Activated CD4-positive, alpha-beta T cell treated with anti-CD3 and anti-CD28 coated beads for 1 hour (primary cell): ENCODE measurements around the gene NPM3.
"Not testable (repeated sequence)": the region's sequence is repeated elsewhere in the genome, so short reads cannot be mapped to it uniquely, and the experiment has no call there.

Source experiments
- DNase-seq: peaks from one replicate; pipeline ENCODE4 v3.0.0-alpha.2; 2020

NPM3 gene

DNA sequence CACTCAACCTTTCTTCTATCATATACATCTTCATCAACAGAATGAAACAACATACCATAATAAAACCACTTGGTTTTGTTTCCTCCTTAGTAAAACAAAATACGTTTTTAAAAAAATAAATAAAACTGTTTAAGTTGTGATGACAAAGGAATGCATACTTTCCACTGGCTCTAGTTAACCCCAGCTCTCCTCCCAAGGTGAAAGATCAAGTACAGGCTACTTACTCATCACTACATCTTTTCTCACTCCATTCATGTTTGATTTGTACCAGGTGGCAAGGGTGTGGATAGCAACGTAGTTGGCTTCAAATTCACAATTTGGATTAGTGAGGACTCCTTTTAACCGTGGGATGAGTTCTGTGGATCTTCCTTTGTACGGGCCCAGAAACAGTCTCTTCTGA, 20.3 kb upstream of the NPM3 start:
- DNase-seq, result no peak

DNA sequence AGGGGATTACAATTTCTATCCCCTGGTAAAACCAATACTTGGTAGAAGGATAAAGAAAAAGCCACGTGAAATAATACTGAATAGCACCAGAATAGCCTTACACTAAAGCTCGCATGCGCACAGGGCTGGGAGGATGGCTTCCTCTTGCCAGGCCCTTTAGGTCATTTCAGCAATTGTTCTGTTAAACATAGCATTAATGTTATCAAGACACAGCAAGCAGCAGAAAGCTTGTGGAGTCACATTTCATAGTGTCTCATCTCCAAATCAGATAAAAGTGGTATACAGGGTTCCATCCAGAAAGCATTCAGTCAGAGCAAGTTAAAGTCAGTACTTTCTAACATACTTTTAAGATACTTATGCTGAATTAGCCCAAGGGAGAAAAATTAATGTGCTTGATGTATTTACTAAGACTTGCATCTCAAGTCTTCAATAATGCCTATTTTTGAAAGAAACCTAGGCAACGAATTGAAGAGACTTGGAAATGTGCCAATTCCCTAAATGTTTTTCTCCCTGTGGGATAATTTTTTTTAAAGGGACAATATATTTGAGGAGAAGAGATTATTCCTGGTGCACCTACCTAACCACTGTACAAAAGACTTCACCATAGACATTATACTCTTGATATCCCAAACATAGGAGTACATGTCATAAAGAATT, 14.3 kb upstream of the NPM3 start:
- DNase-seq, result no peak

- DNase-seq, result no peak
Measured at GRCh38 chr10:101793526-101793925, 10.3 kb upstream of the NPM3 start.

GRCh38 chr10:101789686-101790085, 6.4 kb upstream of the NPM3 start:
- no peak for DNase-seq

GRCh38 chr10:101789231-101789630, 6.0 kb upstream of the NPM3 start:
- DNase-seq, result not testable (repeated sequence)

GRCh38 chr10:101785801-101786200, 2.6 kb upstream of the NPM3 start:
- no peak for DNase-seq

GRCh38 chr10:101784558-101784957, 1.3 kb upstream of the NPM3 start:
- DNase-seq, result no peak

DNA sequence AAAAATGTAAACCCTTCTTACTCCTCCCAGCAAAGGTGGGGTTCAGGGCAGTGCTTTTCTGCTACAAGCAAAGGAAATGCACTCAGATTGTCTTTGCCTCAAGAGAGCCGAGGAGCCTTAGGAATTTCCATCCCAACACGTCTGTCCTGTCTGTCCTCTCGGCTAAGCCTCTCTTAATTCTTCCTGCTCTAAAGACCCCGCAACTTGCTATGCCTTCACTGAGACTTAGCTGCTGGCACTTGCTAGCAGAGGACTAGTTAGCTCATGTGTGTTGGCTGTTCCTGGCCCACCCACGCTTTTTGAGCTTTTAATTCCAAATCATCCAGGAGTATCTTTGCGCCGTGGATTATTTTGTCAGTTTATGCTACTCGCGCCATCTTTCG, 481 bp upstream of the NPM3 start:
- DNase-seq, result no peak

- no peak for DNase-seq
Measured at GRCh38 chr10:101781984-101782810, 1.0 kb downstream of the NPM3 start.

GRCh38 chr10:101781655-101781983, 1.6 kb downstream of the NPM3 start:
- DNase-seq, result no peak

DNA sequence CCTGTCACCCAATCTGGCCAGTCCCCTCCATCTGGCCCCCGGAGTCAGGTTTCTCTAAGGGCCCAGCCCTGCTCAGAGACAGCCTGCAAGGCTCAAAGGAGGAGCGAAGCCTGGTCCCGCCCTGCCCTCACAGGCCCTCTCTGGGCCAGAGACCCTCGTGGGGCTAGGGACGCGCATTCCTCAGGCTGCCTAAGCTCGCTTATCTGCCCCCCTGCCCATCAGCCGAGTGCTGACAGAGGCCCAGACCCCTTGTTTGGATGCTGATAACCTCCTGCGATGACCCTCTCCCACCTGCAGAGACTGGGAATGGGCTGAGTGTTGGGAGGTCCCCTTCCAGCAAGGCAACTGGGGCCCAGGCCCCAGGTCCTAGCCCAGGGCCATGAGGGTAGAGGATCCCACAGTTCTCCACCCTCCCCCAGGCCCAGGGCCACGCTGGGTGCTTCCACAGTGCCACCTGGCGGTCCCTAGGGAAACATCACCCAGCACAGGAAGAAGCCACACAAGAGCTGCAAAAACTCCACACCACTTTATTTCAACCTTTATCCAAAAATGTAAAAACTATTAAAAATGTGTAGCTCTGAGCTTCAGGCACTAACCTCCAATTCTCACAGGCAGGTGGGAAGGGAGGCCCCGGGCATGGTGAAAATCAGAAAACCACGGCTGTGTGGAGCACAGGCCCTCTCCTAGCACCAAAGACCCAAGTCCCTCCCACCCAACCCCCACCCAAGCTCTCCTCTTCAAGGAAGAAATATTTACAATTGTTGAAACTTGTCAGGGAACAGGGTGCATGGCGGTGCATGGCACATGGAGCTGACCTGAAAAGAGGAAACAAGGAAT, 2.2 kb downstream of the NPM3 start:
- DNase-seq, result peak; percentile 57

DNA sequence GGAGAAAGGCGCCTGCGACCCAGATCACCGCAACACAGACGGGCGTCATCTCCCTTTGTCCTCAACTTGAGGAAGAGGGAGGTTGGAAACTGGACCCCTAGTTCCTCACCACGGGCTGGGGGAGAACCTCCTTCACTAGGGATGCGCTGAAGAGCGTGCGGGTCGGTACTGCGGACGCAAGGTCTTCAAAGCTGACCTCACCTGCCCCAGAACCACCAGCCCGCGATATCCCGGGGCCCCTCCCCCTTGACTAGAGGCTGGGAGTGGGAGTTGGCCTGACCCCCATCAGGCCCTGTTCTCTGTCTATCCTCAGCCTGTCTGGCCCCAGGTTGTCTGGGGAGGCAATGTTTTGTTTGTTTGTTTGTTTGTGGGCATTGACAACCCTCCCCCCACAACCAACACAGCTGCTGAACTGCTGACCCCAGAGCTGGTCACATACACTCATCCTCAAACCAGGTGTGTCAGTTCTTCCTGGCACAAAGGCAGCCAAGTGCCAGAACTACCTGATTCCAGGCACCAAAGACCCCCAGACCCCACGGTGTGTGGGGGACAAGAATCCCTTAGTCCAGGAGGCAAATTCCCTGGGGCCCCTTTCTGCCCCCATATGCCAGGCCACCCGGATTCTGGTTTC, 2.9 kb downstream of the NPM3 start:
- DNase-seq, result no peak

DNA sequence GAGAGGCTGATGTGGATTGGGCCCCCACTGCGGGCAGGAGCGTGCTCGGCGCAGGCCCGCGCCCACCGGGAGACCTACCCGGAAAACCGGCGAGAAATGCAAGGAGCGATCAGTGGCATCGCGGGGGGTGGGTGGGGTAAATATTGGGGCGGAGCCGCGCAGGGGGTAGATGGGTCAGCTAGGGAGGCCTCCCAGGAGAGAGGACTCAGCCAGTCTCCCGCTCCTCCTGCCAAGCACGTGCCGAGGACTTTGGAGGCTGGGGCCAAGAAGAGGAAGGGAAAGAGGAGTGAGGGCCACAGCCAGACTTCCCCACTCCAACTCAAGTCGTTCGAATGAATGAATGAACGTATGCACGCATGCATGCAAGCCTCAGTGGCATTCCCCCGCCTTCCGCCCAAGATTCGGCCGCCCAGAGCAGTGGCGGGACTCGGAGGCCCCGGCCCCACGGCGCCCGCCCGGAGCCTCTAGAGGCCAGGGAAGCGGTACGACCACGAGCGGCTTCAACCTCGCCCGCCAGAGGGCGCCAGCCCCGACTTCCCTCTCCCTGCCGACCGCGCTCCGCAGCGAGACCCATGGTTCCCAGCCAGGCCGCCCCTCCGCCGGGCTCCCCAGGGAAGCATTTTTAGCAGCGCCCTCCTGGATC, 3.6 kb downstream of the NPM3 start:
- peak; percentile 70 for DNase-seq

- DNase-seq, result no peak
Measured at GRCh38 chr10:101778781-101779543, 4.3 kb downstream of the NPM3 start.

GRCh38 chr10:101778151-101778780, 5.0 kb downstream of the NPM3 start:
- no peak for DNase-seq

GRCh38 chr10:101777619-101778145, 5.6 kb downstream of the NPM3 start:
- DNase-seq, result no peak

DNA sequence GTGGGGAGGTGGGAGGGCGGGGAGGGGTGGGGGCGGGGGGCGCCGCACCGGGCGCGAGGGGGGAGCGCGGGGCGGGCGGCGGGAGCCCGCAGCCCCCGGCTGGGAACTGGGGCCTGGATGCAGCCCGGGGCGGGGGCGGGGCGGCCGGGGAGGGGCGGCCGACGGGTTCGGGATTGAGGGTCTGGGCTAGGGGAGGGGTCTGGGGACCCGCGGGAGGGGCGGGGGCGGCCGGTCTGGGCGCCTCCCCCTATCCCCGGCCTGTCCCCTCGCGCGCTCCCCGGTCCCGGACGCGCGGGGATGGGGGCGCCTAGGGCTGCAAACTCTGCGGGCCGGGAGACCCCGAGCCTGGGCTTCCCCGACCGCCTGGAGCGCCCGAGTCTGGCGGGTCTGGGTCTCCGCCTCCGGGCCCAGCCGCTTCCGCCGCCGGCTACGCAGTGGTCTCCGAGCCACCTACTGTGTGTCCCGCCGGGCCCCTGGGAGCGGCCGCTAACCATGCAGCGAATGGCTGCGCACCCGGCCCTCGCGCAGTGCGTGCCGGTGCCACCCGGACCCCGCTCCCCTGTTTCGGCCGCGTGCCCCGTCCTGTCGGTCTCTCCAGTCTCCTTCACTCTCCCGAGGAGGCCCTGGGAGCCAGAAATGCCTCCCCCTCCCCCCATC, 7.0 kb downstream of the NPM3 start:
- no peak for DNase-seq

GRCh38 chr10:101775273-101776160, 7.7 kb downstream of the NPM3 start, which contains the start of gene FGF8:
FGF8 (minus strand) TSS chr10:101776114; CDS start chr10:101775900, 214 bp downstream.
- no peak for DNase-seq

DNA sequence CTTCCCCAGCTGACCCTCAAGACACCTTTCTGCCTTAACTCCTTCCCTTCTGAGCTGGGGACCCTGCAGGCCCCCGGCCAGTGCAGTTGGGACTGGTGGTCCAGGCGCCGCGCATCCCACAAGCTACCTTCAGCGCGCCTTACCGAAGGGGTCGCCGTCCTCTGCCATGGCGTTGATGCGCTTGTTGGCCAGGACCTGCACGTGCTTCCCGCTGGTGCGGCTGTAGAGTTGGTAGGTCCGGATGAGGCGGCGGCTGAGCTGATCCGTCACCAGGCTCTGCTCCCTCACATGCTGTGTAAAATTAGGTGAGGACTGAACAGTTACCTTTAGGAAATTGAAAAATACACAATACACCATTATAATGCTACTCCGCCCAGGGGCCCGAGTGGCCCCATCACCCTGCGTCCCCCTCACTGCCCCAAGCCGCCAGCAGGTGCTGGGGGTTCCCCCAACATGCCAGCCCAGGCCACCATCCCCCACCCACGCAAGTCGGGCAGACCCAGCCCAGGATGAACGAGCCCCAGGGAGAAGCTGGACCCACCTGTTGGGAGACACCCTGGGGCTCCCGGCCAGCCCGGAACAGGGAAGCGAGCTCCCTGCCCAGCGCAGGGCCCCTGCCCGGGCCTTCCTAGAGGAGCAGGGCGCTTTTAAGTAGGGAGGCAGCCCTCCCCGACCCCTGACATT, 8.5 kb downstream of the NPM3 start:
- DNase-seq, result no peak
